SK-N-SH (cell line): ENCODE results near the gene SCUBE3. TPM values are rescaled to one million over a fixed set of nuclear protein-coding genes. Genes with fewer than 3 reads are reported as not detected.

ENCODE experiments used
- CTCF ChIA-PET: fragments of 300-600, 350-600 bp; formaldehyde crosslinking; extraction: SDS; loops from one replicate; lab custom pipeline; 2021; lab: Yijun Ruan, JAX
- POLR2A ChIA-PET: fragments of 350-600 bp; sonication (Branson Sonifier 250); formaldehyde crosslinking; extraction: SDS; loops from one replicate; lab custom pipeline; 2020; ENCODE audit warnings: antibody characterized with exemption, inconsistent platforms; lab: Yijun Ruan, JAX
- DNase-seq: peaks from one replicate; pipeline ENCODE4 v3.0.0; 2012
- H2AFZ ChIP-seq: fragments of 200-600 bp; sonication (generic); 2 replicates; pipeline ENCODE4 v1.8.1; 2016; ENCODE audit warnings: antibody characterized with exemption, mild to moderate bottlenecking, low read depth
- H3F3A ChIP-seq: fragments of 200-600 bp; sonication (generic); replicated peaks from 2 replicates; pipeline ENCODE3; 2016; ENCODE audit warnings: antibody characterized with exemption, mild to moderate bottlenecking; ENCODE audit not compliant: insufficient read depth
- H3K27ac ChIP-seq, 2 experiments: fragments of 200-500 bp in 1 of 2; fragments of 200-600 bp in 1 of 2; sonication (Bioruptor generic) in 1 of 2; sonication (generic), shearing (Covaris generic) in 1 of 2; 2 replicates each; pipeline versions ENCODE4 v1.5.1 to v1.6.1; 2014 to 2016; ENCODE audit warnings: low read depth in 2 of 2, inconsistent platforms in 1 of 2, low read length in 1 of 2, mild to moderate bottlenecking in 1 of 2, mixed read lengths in 1 of 2
- H3K27me3 ChIP-seq: fragments of 200-600 bp; sonication (generic), shearing (Covaris generic); 2 replicates; pipeline ENCODE4 v1.6.1; 2016; ENCODE audit warnings: mixed run types; ENCODE audit not compliant: insufficient read depth
- H3K36me3 ChIP-seq, 2 experiments: fragments of 200-500 bp in 1 of 2; fragments of 200-600 bp in 1 of 2; sonication (Bioruptor generic) in 1 of 2; sonication (generic) in 1 of 2; replicated peaks in 1 of 2; 2 replicates each; pipeline versions ENCODE3 to v1.5.1; 2014 to 2016; ENCODE audit warnings: low read length in 1 of 2, mild to moderate bottlenecking in 1 of 2; ENCODE audit not compliant: insufficient read depth in 2 of 2, control insufficient read depth in 1 of 2
- H3K4me1 ChIP-seq, 2 experiments: fragments of 200-500 bp in 1 of 2; fragments of 200-600 bp in 1 of 2; sonication (Bioruptor generic) in 1 of 2; sonication (generic), shearing (Covaris generic) in 1 of 2; 2 replicates each; pipeline versions ENCODE4 v1.5.1 to v1.6.1; 2014 to 2016; ENCODE audit warnings: low read depth in 1 of 2, low read length in 1 of 2, mixed run types in 1 of 2; ENCODE audit not compliant: insufficient read depth in 2 of 2, control insufficient read depth in 1 of 2
- H3K4me2 ChIP-seq: fragments of 200-600 bp; sonication (generic), shearing (Covaris generic); 2 replicates; pipeline ENCODE4 v1.6.1; 2017; ENCODE audit warnings: mixed run types
- H3K4me3 ChIP-seq, 2 experiments: fragments of 200-500 bp in 1 of 2; fragments of 200-600 bp in 1 of 2; sonication (Bioruptor generic) in 1 of 2; sonication (generic), shearing (Covaris generic) in 1 of 2; 2 replicates each; pipeline versions ENCODE4 v1.5.1 to v1.8.1; 2014 to 2016; ENCODE audit warnings: low read depth in 2 of 2, inconsistent platforms in 1 of 2, low read length in 1 of 2, mild to moderate bottlenecking in 1 of 2, mixed read lengths in 1 of 2, moderate library complexity in 1 of 2
- H3K79me2 ChIP-seq: fragments of 200-600 bp; sonication (generic); 2 replicates; pipeline ENCODE4 v1.8.1; 2017; ENCODE audit warnings: mild to moderate bottlenecking; ENCODE audit not compliant: insufficient read depth
- H3K9ac ChIP-seq: fragments of 200-600 bp; sonication (generic); 2 replicates; pipeline ENCODE4 v1.6.1; 2017; ENCODE audit warnings: mixed run types
- H3K9me2 ChIP-seq: fragments of 200-600 bp; sonication (generic); 2 replicates; pipeline ENCODE4 v1.6.1; 2017; ENCODE audit warnings: mixed run types
- H3K9me3 ChIP-seq: fragments of 200-600 bp; sonication (generic); 2 replicates; pipeline ENCODE4 v1.6.1; 2017; ENCODE audit warnings: mixed run types, mild to moderate bottlenecking, moderate library complexity
- H4K20me1 ChIP-seq: fragments of 200-600 bp; sonication (generic); 2 replicates; pipeline ENCODE4 v1.6.1; 2017; ENCODE audit warnings: mild to moderate bottlenecking, mixed run types; ENCODE audit not compliant: insufficient read depth
- CTCF ChIP-seq: fragments of 200-600 bp; sonication (generic); IDR thresholded peaks from 2 replicates; pipeline ENCODE4 v1.6.1; 2017; ENCODE audit warnings: antibody characterized with exemption, mild to moderate bottlenecking, moderate library complexity
- FOSL2 ChIP-seq: IDR thresholded peaks from 2 replicates; pipeline ENCODE4 v1.4.0; 2012; ENCODE audit warnings: low read depth, mild to moderate bottlenecking, moderate library complexity, borderline replicate concordance
- FOXJ3 ChIP-seq: sonication (generic); formaldehyde crosslinking; IDR thresholded peaks from 2 replicates; pipeline ENCODE4 v1.5.1; 2020; ENCODE audit warnings: mild to moderate bottlenecking, missing genetic modification reagents
- MEF2A ChIP-seq: IDR thresholded peaks from 2 replicates; pipeline ENCODE4 v1.4.0; 2012; ENCODE audit warnings: low read depth, borderline replicate concordance
- NFIC ChIP-seq: IDR thresholded peaks from 2 replicates; pipeline ENCODE4 v1.4.0; 2012; ENCODE audit warnings: borderline replicate concordance
- NRF1 ChIP-seq: IDR thresholded peaks from 2 replicates; pipeline ENCODE4 v1.6.1; 2012; ENCODE audit warnings: low read depth, mild to moderate bottlenecking, low read length
- POLR2AphosphoS5 ChIP-seq: IDR thresholded peaks from 2 replicates; pipeline ENCODE4 v1.6.1; 2012; ENCODE audit warnings: low read depth, low read length
- RAD21 ChIP-seq: IDR thresholded peaks from 2 replicates; pipeline ENCODE4 v1.6.1; 2012; ENCODE audit warnings: mild to moderate bottlenecking, low read length
- RCOR1 ChIP-seq: fragments of 150-350 bp; IDR thresholded peaks from 2 replicates; pipeline ENCODE4 v1.6.1; 2017; ENCODE audit warnings: antibody characterized with exemption, low read length
- RFX5 ChIP-seq: IDR thresholded peaks from 2 replicates; pipeline ENCODE4 v1.6.1; 2012; ENCODE audit warnings: mild to moderate bottlenecking, improper control_type of control experiment, low read length
- SMC3 ChIP-seq: IDR thresholded peaks from 2 replicates; pipeline ENCODE4 v1.6.1; 2012; ENCODE audit warnings: low read depth, low read length, improper control_type of control experiment
- TEAD4 ChIP-seq: IDR thresholded peaks from 2 replicates; pipeline ENCODE4 v1.4.0; 2012; ENCODE audit warnings: mild to moderate bottlenecking, borderline replicate concordance; ENCODE audit not compliant: insufficient read depth
- USF1 ChIP-seq: IDR thresholded peaks from 2 replicates; pipeline ENCODE4 v1.4.0; 2012; ENCODE audit warnings: low read depth, borderline replicate concordance
- YY1 ChIP-seq: IDR thresholded peaks from 2 replicates; pipeline ENCODE4 v1.4.0; 2012; ENCODE audit warnings: low read depth, mild to moderate bottlenecking
- WGBS: methylation state at CpG from one replicate; pipeline ENCODE4 v1.1.6; 2017; ENCODE audit warnings: low lambda C conversion rate; 5-methylcytosine and 5-hydroxymethylcytosine counted together
- polyA plus RNA-seq, 3 experiments: library from polyadenylated mRNA; depleted of rRNA; stranded (reverse); fragments of >200 nt; gene quantifications; 2 replicates each; pipeline ENCODE4 v1.2.3, GENCODE V29; 2012

Gene SCUBE3
- polyA plus RNA-seq, 1 of the 3 experiments (the other 2 are of a cell fraction) = 2.0 TPM

GRCh38 chr6:35183281-35183680 is 30.5 kb upstream of the SCUBE3 start:
- peaks cover 0 to 19% of the 10 kb centered on the region in 2 experiments; a peak in 2 of 4 replicates for H3K4me1 ChIP-seq
- ChIA-PET CTCF (interaction anchor here (0.8 to 1.1 kb wide), 3 partner anchors 23 to 43 kb away, joined by 3 to 4 read pairs (median 3); no protein-coding TSS in a partner anchor), POLR2A (no interaction called here)
- peaks cover 19% of the 10 kb centered on the region for H3F3A ChIP-seq
- no peak overlapping the region for H3K4me2 ChIP-seq
- no peak for DNase-seq
- no peaks in the 10 kb centered on the region for H4K20me1 ChIP-seq
- no peaks in the 10 kb centered on the region for H3K27me3 ChIP-seq
- 91% methylated on average over 2 of the region's 2 CpGs for WGBS
- H3K36me3 ChIP-seq = no peaks in the 10 kb centered on the region
- no peaks in the 10 kb centered on the region for H3K9me3 ChIP-seq
- no peaks in the 10 kb centered on the region for H3K9me2 ChIP-seq
- H2AFZ ChIP-seq = no peak overlapping the region
- H3K79me2 ChIP-seq = no peaks in the 10 kb centered on the region
- H3K9ac ChIP-seq = no peak overlapping the region
- no peak overlapping the region for H3K4me3 ChIP-seq
- TF ChIP-seq FOSL2 = no peak
- H3K27ac ChIP-seq = 0 out of 4 replicates have a peak overlapping the region, but pooled peaks of 1 of the 2 experiments have one; percentile 17

- H3K9ac ChIP-seq = no peak overlapping the region
- no peak for DNase-seq
- H3K4me3 ChIP-seq = no peak overlapping the region
- H3K36me3 ChIP-seq = no peaks in the 10 kb centered on the region
- peaks cover 0 to 19% of the 10 kb centered on the region in 2 experiments; a peak in 2 of 4 replicates for H3K4me1 ChIP-seq
- ChIA-PET POLR2A (no interaction called here), CTCF (interaction anchor here (0.8 to 1.1 kb wide), 3 partner anchors 23 to 44 kb away, joined by 3 to 4 read pairs (median 3); no protein-coding TSS in a partner anchor)
- 88% methylated on average over 2 of the region's 2 CpGs for WGBS
- H3K27ac ChIP-seq = 0 out of 4 replicates have a peak overlapping the region, but pooled peaks of 1 of the 2 experiments have one; percentile 17
- H3K27me3 ChIP-seq = no peaks in the 10 kb centered on the region
- no peaks in the 10 kb centered on the region for H3K9me3 ChIP-seq
- no peaks in the 10 kb centered on the region for H3K9me2 ChIP-seq
- peaks cover 19% of the 10 kb centered on the region for H3F3A ChIP-seq
- H3K4me2 ChIP-seq = no peak overlapping the region
- H3K79me2 ChIP-seq = no peaks in the 10 kb centered on the region
- H4K20me1 ChIP-seq = no peaks in the 10 kb centered on the region
- H2AFZ ChIP-seq = no peak overlapping the region
- no peak for TF ChIP-seq RAD21
- TF ChIP-seq POLR2AphosphoS5 = no peak
- TF ChIP-seq MEF2A = no peak
- no peak for TF ChIP-seq RCOR1
- TF ChIP-seq FOXJ3 = no peak
- TF ChIP-seq RFX5 = no peak
- TF ChIP-seq NRF1 = no peak
- TF ChIP-seq TEAD4 = no peak
- TF ChIP-seq NFIC = no peak
- TF ChIP-seq, all 33 proteins: peak for 0
These were observed 29.8 kb upstream of the SCUBE3 start for GRCh38 chr6:35183935-35184334.

- H3K27ac ChIP-seq = peak overlapping the region in 1 of 2 experiments; percentile 29; a peak in 1 of 4 replicates
- H3K4me3 ChIP-seq = no peak overlapping the region
- H3F3A ChIP-seq = peaks cover 19% of the 10 kb centered on the region
- ChIA-PET POLR2A (no interaction called here), CTCF (interaction anchor here (0.6 to 1.2 kb wide), 5 partner anchors 17 to 56 kb away, joined by 3 to 4 read pairs (median 3); no protein-coding TSS in a partner anchor)
- no peaks in the 10 kb centered on the region for H4K20me1 ChIP-seq
- H3K79me2 ChIP-seq = no peaks in the 10 kb centered on the region
- no peaks in the 10 kb centered on the region for H3K36me3 ChIP-seq
- H3K4me2 ChIP-seq = peak overlapping the region; percentile 2; the same call in 1 of the 2 replicates
- DNase-seq = no peak
- H3K9ac ChIP-seq = no peak overlapping the region
- 64% methylated on average over 9 of the region's 9 CpGs for whole genome bisulfite sequencing
- H3K9me3 ChIP-seq = no peaks in the 10 kb centered on the region
- peak overlapping the region; percentile 54; the same call in 1 of the 2 replicates for H2AFZ ChIP-seq
- H3K9me2 ChIP-seq = no peaks in the 10 kb centered on the region
- H3K27me3 ChIP-seq = no peaks in the 10 kb centered on the region
- H3K4me1 ChIP-seq = peaks cover 0 to 19% of the 10 kb centered on the region in 2 experiments; a peak in 2 of 4 replicates
- no peak for TF ChIP-seq FOXJ3
- TF ChIP-seq SMC3 = no peak
- no peak for TF ChIP-seq RCOR1
- no peak for TF ChIP-seq CTCF
- no peak for TF ChIP-seq USF1
- no peak for TF ChIP-seq YY1
- no peak for TF ChIP-seq NFIC
- TF ChIP-seq NRF1 = no peak
- no peak for TF ChIP-seq MEF2A
These were observed 29.0 kb upstream of the SCUBE3 start for GRCh38 chr6:35184580-35185301.
